HepG2 (cell line): ENCODE data around the gene MASP2. TPM values are rescaled to one million over a fixed set of nuclear protein-coding genes. Genes with fewer than 3 reads are reported as not detected.

Source experiments
- BCL6 ChIP-seq: IDR thresholded peaks from 2 replicates; pipeline ENCODE4 v1.6.1; 2016; ENCODE audit warnings: missing genetic modification reagents, missing compliant biosample characterization
- CBX2 ChIP-seq, 2 experiments: fragments of 200-600 bp in 1 of 2; sonication (generic); formaldehyde crosslinking in 1 of 2; IDR thresholded peaks; 2 replicates each; pipeline versions ENCODE4 v1.7.0 to v1.8.1; 2018 to 2022; ENCODE audit warnings: low read depth in 2 of 2, low read length in 1 of 2, mild to moderate bottlenecking in 1 of 2, missing genetic modification reagents in 1 of 2
- FOSL1 ChIP-seq: sonication (generic); formaldehyde crosslinking; IDR thresholded peaks from 2 replicates; pipeline ENCODE4 v1.9.0; 2021; ENCODE audit warnings: missing genetic modification reagents, borderline replicate concordance
- FOXP4 ChIP-seq: sonication (generic); formaldehyde crosslinking; IDR thresholded peaks from 2 replicates; pipeline ENCODE4 v1.4.0; 2020; ENCODE audit warnings: missing genetic modification reagents
- GATAD1 ChIP-seq: IDR thresholded peaks from 2 replicates; pipeline ENCODE4 v1.6.1; 2016; ENCODE audit warnings: missing genetic modification reagents, missing compliant biosample characterization
- GZF1 ChIP-seq: sonication (generic); formaldehyde crosslinking; IDR thresholded peaks from 2 replicates; pipeline ENCODE4 v1.5.1; 2020; ENCODE audit warnings: mild to moderate bottlenecking, missing genetic modification reagents
- IRX3 ChIP-seq: sonication (generic); formaldehyde crosslinking; IDR thresholded peaks from 2 replicates; pipeline ENCODE4 v1.8.1; 2023; ENCODE audit warnings: mild to moderate bottlenecking, low read depth, missing genetic modification reagents, borderline replicate concordance
- LBX2 ChIP-seq: sonication (generic); formaldehyde crosslinking; IDR thresholded peaks from 2 replicates; pipeline ENCODE4 v1.5.0; 2020; ENCODE audit warnings: missing genetic modification reagents, mild to moderate bottlenecking, borderline replicate concordance
- MATR3 ChIP-seq: sonication (generic); formaldehyde crosslinking; IDR thresholded peaks from 2 replicates; pipeline ENCODE4 v1.4.0; 2020; ENCODE audit warnings: missing genetic modification reagents
- NCOA2 ChIP-seq: sonication (generic); formaldehyde crosslinking; IDR thresholded peaks from 2 replicates; pipeline ENCODE4 v1.8.0; 2022; ENCODE audit warnings: inconsistent platforms
- PBX3 ChIP-seq: sonication (generic); formaldehyde crosslinking; IDR thresholded peaks from 2 replicates; pipeline ENCODE4 v1.8.1; 2023; ENCODE audit warnings: missing genetic modification reagents, inconsistent platforms, borderline replicate concordance
- POGZ ChIP-seq: sonication (generic); formaldehyde crosslinking; IDR thresholded peaks from 2 replicates; pipeline ENCODE4 v1.4.0; 2020; ENCODE audit warnings: mild to moderate bottlenecking, missing genetic modification reagents
- POLR2A ChIP-seq, 2 experiments: IDR thresholded peaks; 2 replicates each; pipeline ENCODE4 v1.6.1; 2011; ENCODE audit warnings: low read depth in 2 of 2, low read length in 2 of 2, mild to moderate bottlenecking in 1 of 2, moderate library complexity in 1 of 2; ENCODE audit not compliant: insufficient read depth in 1 of 2
- POLR2AphosphoS2 ChIP-seq: IDR thresholded peaks from 2 replicates; pipeline ENCODE4 v1.6.1; 2011; ENCODE audit warnings: low read depth, low read length, improper control_type of control experiment
- RAD21 ChIP-seq: fragments of 450-650 bp; formaldehyde crosslinking; IDR thresholded peaks from 2 replicates; pipeline ENCODE4 v1.5.0; 2020; ENCODE audit warnings: mild to moderate bottlenecking
- SMC3 ChIP-seq: IDR thresholded peaks from 2 replicates; pipeline ENCODE4 v1.6.1; 2011; ENCODE audit warnings: low read length, improper control_type of control experiment
- TEF ChIP-seq: sonication (generic); formaldehyde crosslinking; IDR thresholded peaks from 2 replicates; pipeline ENCODE4 v1.5.0; 2020; ENCODE audit warnings: missing genetic modification reagents
- ZFY ChIP-seq: sonication (generic); formaldehyde crosslinking; IDR thresholded peaks from 2 replicates; pipeline ENCODE4 v1.4.0; 2020; ENCODE audit warnings: missing genetic modification reagents
- ZNF24 ChIP-seq: fragments of 450-650 bp; IDR thresholded peaks from 2 replicates; pipeline ENCODE4 v1.6.1; 2017; ENCODE audit warnings: antibody characterized with exemption, mild to moderate bottlenecking
- ZNF431 ChIP-seq: sonication (generic); formaldehyde crosslinking; IDR thresholded peaks from 2 replicates; pipeline ENCODE4 v1.9.0; 2022; ENCODE audit warnings: missing genetic modification reagents, low read depth, mild to moderate bottlenecking, borderline replicate concordance
- ZNF501 ChIP-seq: sonication (generic); formaldehyde crosslinking; IDR thresholded peaks from 2 replicates; pipeline ENCODE4 v1.5.1; 2020; ENCODE audit warnings: mild to moderate bottlenecking, moderate library complexity, missing genetic modification reagents
- ZNF678 ChIP-seq: sonication (generic); formaldehyde crosslinking; IDR thresholded peaks from 2 replicates; pipeline ENCODE4 v1.4.0; 2020; ENCODE audit warnings: mild to moderate bottlenecking, missing genetic modification reagents
- ZNF773 ChIP-seq: sonication (generic); formaldehyde crosslinking; IDR thresholded peaks from 2 replicates; pipeline ENCODE4 v1.4.0; 2020; ENCODE audit warnings: missing genetic modification reagents, borderline replicate concordance
- ZNF777 ChIP-seq: sonication (generic); formaldehyde crosslinking; IDR thresholded peaks from 2 replicates; pipeline ENCODE4 v1.4.0; 2020; ENCODE audit warnings: missing genetic modification reagents
- ZSCAN25 ChIP-seq: sonication (generic); formaldehyde crosslinking; IDR thresholded peaks from 2 replicates; pipeline ENCODE4 v1.8.0; 2022; ENCODE audit warnings: mild to moderate bottlenecking, missing genetic modification reagents
- ZSCAN9 ChIP-seq: IDR thresholded peaks from 2 replicates; pipeline ENCODE4 v1.6.1; 2016; ENCODE audit warnings: borderline replicate concordance
- polyA plus RNA-seq, 8 experiments: library from polyadenylated mRNA; depleted of rRNA in 3 of 8; stranded (reverse) in 7 of 8; unstranded in 1 of 8; fragments of >200 nt; fragmentation: Illumina TruSeq in 4 of 8; extraction: Trizol in 4 of 8; gene quantifications; 2 replicates each; pipeline versions ENCODE4 v1.2.1 to v1.2.3, GENCODE V29; 2011 to 2016; ENCODE audit warnings: low read depth in 4 of 8, missing spikeins in 1 of 8, mixed read lengths in 1 of 8; ENCODE audit not compliant: insufficient read depth in 1 of 8
- total RNA-seq, 5 experiments: library from RNA; depleted of rRNA; stranded (reverse); fragments of >200 nt; fragmentation: Illumina TruSeq; extraction: Trizol; gene quantifications; 2 replicates each; pipeline ENCODE4 v1.2.3, GENCODE V29; 2016; ENCODE audit warnings: low read depth in 1 of 5

Gene MASP2
- total and polyA plus RNA-seq, 2 of the 13 experiments (the other 11 are each of a cell fraction or from before 2014, with no cell fraction given) = 7.1 to 11.8 TPM

GRCh38 chr1:11012260-11013159, 34.5 kb downstream of the MASP2 start, which contains the start of gene TARDBP (continued):
- TF ChIP-seq LBX2 (peak; percentile 48; the same call in 1 of the 2 replicates), SMC3 (no peak), RAD21 (no peak; the same call in 1 of the 2 replicates), POGZ (CRISPR knock-in tag) (peak; percentile 72; the same call in 1 of the 2 replicates), MATR3 (CRISPR knock-in tag) (no peak), NCOA2 (CRISPR knock-in tag) (peak; percentile 40; the same call in 1 of the 2 replicates), ZNF773 (CRISPR knock-in tag) (peak; percentile 93; the same call in 1 of the 2 replicates), FOXP4 (CRISPR knock-in tag) (peak; percentile 14; the same call in 1 of the 2 replicates), BCL6 (no peak), PBX3 (CRISPR knock-in tag) (0 out of 2 replicates have a peak, but pooled peaks have one; percentile 24), IRX3 (CRISPR knock-in tag) (peak; percentile 83; the same call in 1 of the 2 replicates), ZNF777 (CRISPR knock-in tag) (0 out of 2 replicates have a peak, but pooled peaks have one; percentile 32), ZNF501 (peak; percentile 88), ZSCAN25 (CRISPR knock-in tag) (peak; percentile 64), FOSL1 (0 out of 2 replicates have a peak, but pooled peaks have one; percentile 43), ZNF678 (CRISPR knock-in tag) (peak; percentile 64; the same call in 1 of the 2 replicates), ZNF24 (peak; percentile 48; the same call in 1 of the 2 replicates), ZFY (CRISPR knock-in tag) (peak; percentile 100), POLR2A (IDR thresholded peaks at IDR 0.05; ENCODE audit: insufficient read depth in 1 of 2, low read depth in 2 of 2, low read length in 2 of 2) (peak; percentile 89 to 97), GZF1 (peak; percentile 64; the same call in 1 of the 2 replicates), POLR2AphosphoS2 (0 out of 2 replicates have a peak, but pooled peaks have one; percentile 68), GATAD1 (CRISPR knock-in tag) (peak; percentile 84), CBX2 (IDR thresholded peaks at IDR 0.05; ENCODE audit: low read depth, low read length) (no peak), CBX2 (CRISPR knock-in tag; IDR thresholded peaks at IDR 0.05; ENCODE audit: low read depth) (peak; percentile 43; the same call in 1 of the 2 replicates), ZNF431 (CRISPR knock-in tag) (0 out of 2 replicates have a peak, but pooled peaks have one; percentile 33), TEF (CRISPR knock-in tag) (peak; percentile 68; the same call in 1 of the 2 replicates), ZSCAN9 (CRISPR knock-in tag) (peak; percentile 79)
